ENCODE results near the gene STAM2.

DNA sequence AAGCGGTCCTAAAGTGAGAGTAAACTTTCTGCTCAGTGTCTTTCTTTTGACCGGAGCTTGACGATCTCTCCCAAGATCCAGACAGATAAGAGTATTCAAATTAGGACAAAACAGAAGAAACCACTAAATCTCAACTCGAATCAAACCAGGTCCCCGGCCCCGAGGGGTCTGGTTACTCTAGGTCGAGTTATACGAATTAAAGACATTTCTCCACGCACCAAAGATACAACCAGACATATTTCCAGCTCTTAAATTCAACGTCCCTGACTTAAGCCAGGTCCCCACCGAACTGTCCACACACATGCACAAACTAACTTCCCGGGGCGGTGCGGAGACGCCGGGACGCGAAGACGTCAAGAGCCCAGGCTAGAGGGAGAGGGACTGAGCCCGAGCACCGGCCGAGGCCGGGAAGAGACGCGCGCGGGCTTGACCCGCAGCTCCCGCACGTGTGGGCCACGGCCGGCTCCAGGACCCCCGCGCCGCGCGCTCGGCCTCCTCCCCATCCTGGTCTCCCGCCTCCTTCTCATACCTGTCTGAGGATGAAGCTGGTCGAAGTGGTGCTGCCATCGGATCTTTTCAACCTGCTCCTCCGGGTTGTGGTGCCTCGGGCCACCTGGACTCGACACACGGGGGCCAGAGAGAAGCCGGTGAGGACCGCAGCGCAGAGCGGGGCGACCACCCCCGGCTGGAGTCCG, 77.6 kb downstream of the STAM2 start:
- TF ChIP-seq, protein P1, sequence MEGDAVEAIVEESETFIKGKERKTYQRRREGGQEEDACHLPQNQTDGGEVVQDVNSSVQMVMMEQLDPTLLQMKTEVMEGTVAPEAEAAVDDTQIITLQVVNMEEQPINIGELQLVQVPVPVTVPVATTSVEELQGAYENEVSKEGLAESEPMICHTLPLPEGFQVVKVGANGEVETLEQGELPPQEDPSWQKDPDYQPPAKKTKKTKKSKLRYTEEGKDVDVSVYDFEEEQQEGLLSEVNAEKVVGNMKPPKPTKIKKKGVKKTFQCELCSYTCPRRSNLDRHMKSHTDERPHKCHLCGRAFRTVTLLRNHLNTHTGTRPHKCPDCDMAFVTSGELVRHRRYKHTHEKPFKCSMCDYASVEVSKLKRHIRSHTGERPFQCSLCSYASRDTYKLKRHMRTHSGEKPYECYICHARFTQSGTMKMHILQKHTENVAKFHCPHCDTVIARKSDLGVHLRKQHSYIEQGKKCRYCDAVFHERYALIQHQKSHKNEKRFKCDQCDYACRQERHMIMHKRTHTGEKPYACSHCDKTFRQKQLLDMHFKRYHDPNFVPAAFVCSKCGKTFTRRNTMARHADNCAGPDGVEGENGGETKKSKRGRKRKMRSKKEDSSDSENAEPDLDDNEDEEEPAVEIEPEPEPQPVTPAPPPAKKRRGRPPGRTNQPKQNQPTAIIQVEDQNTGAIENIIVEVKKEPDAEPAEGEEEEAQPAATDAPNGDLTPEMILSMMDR (IDR thresholded peaks at IDR 0.05; ENCODE audit: poor library complexity), result no peak
- no peak for TF ChIP-seq EZH2 (IDR thresholded peaks at IDR 0.05; ENCODE audit: borderline replicate concordance)

Measured in hepatocyte (in vitro differentiated cells).